ENCODE data around the gene MADD.

GRCh38 chr11:47241841-47242301, 28.1 kb upstream of the MADD start:
- TF ChIP-seq CTCF (conservative IDR thresholded peaks at IDR 0.05 in 1 of 2, IDR thresholded peaks at IDR 0.05 in 1 of 2; ENCODE audit: low read depth in 1 of 2, low read length in 2 of 2) (no peak), EZH2 (IDR thresholded peaks at IDR 0.05; ENCODE audit: low read length, missing control alignments) (no peak)
